Activated naive CD4-positive, alpha-beta T cell treated with anti-CD3 and anti-CD28 coated beads, Interleukin-2, amount 50 U/mL, for 24 hours (primary cell): ENCODE results near the gene GAS2L1.

Experiments
- H3K27ac Mint-ChIP-seq: one replicate; pipeline ENCODE4 v1.8.0; 2021; ENCODE audit warnings: mild to moderate bottlenecking, mixed read lengths
- H3K27me3 Mint-ChIP-seq: one replicate; pipeline ENCODE4 v1.8.0; 2021; ENCODE audit warnings: mixed read lengths
- H3K36me3 Mint-ChIP-seq: one replicate; pipeline ENCODE4 v1.8.0; 2021; ENCODE audit warnings: mixed read lengths
- H3K4me1 Mint-ChIP-seq: one replicate; pipeline ENCODE4 v1.8.0; 2021; ENCODE audit warnings: mixed read lengths
- H3K4me3 Mint-ChIP-seq: one replicate; pipeline ENCODE4 v1.8.0; 2021; ENCODE audit warnings: mild to moderate bottlenecking, mixed read lengths
- H3K9me3 Mint-ChIP-seq: one replicate; pipeline ENCODE4 v1.8.0; 2021; ENCODE audit warnings: mixed read lengths

Gene GAS2L1

DNA sequence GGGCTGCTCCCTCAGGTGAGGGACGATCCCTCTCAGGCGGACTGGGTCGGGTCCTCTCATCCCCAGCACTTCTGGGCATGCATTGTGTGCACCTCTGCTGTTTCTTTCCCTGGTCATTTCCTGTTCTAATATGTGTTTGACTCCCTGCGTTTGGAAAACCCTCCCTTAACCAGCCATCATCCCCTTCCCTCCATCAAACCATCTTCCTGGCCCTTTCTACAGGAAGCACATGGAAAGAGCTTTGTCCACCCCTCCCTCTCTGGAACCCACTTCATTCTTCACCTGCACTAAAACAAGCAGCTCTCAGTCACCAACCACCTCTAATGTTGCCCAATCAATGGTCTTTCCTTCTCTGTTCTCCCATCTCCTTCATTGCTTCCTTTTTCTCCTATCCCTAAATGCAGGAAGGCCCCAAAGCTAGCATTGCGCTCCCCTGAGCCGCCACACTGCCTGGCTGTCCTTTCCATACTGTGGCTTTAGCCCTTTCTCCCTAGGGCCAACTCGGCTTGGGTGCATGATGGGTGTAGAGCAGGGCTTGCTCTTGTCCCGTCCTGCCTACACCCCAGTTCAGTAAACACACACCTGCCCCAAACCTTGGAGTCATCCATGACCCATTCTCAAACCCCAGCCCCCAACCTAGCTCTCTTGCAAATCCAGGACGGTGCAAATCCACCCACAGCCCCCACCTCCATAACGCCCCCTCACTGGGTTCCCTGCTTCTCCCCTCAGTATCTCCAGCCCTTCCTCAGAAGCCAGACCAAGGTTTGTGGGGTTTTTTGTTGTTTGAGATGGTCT, 5.4 kb upstream of the GAS2L1 start:
- Mint-ChIP-seq H3K27ac (peak overlapping the region; percentile 57), H3K36me3 (peaks cover 19% of the 10 kb centered on the region), H3K4me1 (peaks cover 3% of the 10 kb centered on the region), H3K9me3 (no peaks in the 10 kb centered on the region), H3K4me3 (no peak overlapping the region), H3K27me3 (peaks cover 6% of the 10 kb centered on the region)

DNA sequence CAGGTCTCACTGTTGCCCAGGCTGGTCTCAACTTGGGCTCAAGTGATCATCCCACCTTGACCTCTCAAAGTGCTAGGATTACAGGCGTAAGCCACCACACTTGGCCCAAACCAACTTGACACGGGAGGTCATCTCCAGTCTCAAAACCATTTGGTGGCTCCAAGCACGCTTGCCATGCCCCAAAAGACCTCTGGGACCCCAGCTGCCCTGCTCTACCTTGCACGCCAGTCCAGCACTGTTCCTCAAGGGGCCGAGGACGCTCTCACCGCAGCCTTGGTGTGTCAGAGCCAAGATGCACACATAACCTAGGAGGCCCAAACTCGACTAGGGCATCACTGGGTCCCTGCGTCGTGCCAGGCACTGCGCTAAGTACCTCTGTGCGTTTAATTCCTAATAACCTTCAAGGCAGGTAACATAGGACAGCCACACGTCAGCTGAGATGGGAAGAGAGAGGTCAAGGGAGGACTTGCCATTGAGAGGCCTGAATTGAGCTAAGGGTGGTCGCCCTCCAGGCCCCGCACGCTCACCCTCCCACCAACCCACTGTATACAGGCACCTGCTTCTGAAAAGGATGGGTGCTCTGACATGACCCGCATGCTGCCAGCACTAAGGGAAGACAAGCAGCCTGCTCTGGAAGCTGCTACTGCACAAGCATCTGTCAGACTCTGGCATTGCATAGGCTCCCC, 4.6 kb upstream of the GAS2L1 start:
- Mint-ChIP-seq H3K36me3 (peaks cover 19% of the 10 kb centered on the region), H3K4me1 (peaks cover 7% of the 10 kb centered on the region), H3K27ac (peak overlapping the region; percentile 57), H3K4me3 (no peak overlapping the region), H3K9me3 (no peaks in the 10 kb centered on the region), H3K27me3 (peaks cover 6% of the 10 kb centered on the region)

DNA sequence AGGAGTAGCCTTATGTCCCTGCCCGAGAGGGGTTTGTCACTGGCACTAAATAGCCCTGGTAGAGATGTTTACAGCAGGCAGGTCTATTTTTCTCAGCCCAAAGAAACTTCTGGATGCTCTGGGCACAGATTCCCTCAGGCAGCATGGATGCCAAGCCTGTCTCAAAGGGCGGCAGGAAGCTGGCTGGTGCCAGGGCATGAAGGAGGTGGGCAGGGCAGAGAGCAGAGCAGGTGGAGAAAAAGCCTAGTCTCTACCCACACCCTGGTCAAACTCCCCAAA, 4.1 kb upstream of the GAS2L1 start:
- peaks cover 7% of the 10 kb centered on the region for H3K27me3 Mint-ChIP-seq
- H3K4me3 Mint-ChIP-seq, result no peak overlapping the region
- H3K4me1 Mint-ChIP-seq, result peaks cover 7% of the 10 kb centered on the region
- H3K27ac Mint-ChIP-seq, result no peak overlapping the region
- peaks cover 19% of the 10 kb centered on the region for H3K36me3 Mint-ChIP-seq
- no peaks in the 10 kb centered on the region for H3K9me3 Mint-ChIP-seq

DNA sequence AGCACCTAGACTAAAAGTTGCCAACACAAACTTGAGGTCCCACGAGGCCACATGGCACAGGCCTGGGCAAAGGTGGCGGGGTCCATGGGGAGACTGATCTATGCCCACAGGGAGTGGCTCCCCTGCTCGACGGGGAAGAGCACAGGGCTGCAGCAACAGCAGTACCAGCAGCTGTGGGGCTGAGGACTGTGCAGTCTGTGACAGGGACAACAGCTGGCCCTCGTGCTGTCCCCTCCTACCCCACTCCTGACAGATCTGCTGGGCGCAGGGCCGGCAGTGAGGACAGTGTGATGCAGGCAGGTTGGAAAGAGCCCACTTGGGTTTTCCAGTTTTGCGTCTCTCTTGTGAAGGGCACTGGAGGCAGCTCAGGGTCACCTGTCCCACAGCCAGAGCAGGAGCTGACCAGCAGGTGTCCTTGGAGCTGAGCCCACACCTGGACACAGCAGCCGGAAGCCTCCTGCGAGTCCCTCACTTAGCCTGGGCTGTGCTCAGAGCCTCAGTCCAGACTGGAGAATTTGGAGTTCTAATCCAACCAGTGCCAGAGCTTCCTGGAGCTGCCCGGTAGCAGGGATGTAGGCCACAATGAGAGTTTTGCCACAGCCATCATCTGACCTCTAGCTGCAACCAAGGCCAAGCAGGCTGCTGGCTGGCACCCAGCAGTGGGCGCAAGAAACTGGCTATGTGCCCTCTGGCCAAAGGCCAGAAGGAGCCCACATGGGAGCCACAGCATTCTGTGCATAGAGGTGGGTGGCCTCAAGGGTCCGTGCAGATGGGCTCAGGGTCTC, 3.6 kb upstream of the GAS2L1 start:
- no peak overlapping the region for H3K4me3 Mint-ChIP-seq
- peaks cover 8% of the 10 kb centered on the region for H3K27me3 Mint-ChIP-seq
- no peak overlapping the region for H3K27ac Mint-ChIP-seq
- peaks cover 7% of the 10 kb centered on the region for H3K4me1 Mint-ChIP-seq
- H3K9me3 Mint-ChIP-seq, result no peaks in the 10 kb centered on the region
- peaks cover 15% of the 10 kb centered on the region for H3K36me3 Mint-ChIP-seq

DNA sequence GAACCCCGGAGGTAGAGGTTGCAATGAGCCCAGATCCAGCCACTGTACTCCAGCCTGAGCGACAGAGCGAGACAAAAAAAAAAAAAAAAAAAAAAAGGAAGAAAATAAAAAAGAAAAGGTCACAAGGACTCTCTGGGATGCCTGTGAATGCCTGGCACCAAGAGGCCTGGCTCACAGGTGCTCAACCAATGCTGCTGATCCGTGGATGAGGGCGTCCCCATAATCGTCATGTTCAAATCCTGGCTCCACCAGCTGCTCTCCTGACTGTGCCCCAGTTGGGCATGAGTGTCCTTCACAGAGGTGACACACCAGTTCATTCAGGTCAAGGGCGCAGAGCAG, 645 bp upstream of the GAS2L1 start:
- Mint-ChIP-seq H3K27me3 (peaks cover 8% of the 10 kb centered on the region), H3K4me3 (peak overlapping the region; percentile 70), H3K9me3 (no peaks in the 10 kb centered on the region), H3K36me3 (peaks cover 4% of the 10 kb centered on the region), H3K27ac (no peak overlapping the region), H3K4me1 (peaks cover 7% of the 10 kb centered on the region)

DNA sequence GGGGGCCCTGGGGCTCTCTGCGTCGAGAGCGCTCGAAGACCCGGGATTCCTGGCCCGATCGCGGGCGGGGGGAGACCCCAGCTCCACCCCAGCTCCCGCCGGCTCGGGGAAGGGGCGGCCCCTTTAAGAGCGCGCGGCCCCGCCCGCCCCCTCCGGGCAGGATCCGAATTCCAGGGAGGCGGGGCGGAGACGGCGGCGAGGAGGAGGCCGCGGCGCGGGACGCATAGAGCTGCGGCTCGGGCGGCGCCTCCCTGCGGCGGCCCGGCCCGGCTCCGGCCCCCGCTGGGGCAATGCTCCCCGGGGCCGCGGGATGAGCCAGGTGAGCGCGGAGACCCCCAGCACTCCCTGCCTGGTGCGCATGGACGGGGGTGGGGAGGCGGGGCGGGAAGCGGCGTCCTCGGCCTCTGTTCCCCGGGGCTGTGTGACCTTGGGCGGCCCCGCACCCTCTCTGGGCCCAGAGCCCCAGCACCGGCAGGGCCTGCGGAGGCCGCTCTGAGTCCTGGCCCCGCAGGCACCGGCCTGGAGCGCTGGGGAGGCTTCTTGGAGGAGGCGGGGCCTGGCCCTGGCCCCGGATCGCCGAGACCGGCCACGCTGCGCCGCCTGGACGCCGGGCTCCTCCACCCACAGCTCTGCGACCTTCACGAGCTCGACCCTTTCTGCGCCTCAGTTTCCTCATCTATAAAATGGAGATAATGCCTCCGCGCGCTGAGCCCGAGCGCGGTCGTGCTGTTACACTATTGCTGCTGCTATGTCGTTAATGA, 565 bp downstream of the GAS2L1 start:
- H3K27me3 Mint-ChIP-seq, result peaks cover 9% of the 10 kb centered on the region
- H3K36me3 Mint-ChIP-seq, result no peaks in the 10 kb centered on the region
- H3K9me3 Mint-ChIP-seq, result no peaks in the 10 kb centered on the region
- H3K27ac Mint-ChIP-seq, result no peak overlapping the region
- peak overlapping the region; percentile 89 for H3K4me3 Mint-ChIP-seq
- peaks cover 7% of the 10 kb centered on the region for H3K4me1 Mint-ChIP-seq

DNA sequence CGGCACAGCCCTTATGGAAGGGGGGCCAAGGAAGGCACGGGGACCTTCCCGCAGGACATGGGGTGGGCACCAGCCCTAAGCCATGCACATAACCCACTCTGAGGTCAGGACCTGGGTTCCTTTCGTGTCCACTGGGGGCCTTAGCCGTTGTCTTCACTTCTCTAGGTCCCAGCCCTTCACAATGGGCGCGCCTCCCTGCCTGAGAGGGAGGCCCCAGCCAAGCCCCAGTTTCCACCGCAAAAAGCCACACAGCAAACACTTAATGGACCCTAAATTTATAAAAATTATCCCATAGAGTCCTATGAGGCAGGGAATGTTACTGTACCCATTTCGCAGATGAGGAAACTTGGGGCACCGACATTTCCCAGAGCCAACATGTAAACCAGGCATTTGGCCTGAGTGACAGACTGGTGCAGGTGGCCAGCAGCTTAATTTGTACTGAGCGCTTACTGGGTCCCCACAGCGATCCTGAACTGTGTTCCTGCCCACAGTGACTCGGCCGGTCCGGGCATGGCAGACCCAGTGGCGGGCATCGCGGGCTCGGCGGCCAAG, 1.2 kb downstream of the GAS2L1 start:
- no peaks in the 10 kb centered on the region for H3K36me3 Mint-ChIP-seq
- H3K27ac Mint-ChIP-seq, result no peak overlapping the region
- H3K4me1 Mint-ChIP-seq, result peaks cover 9% of the 10 kb centered on the region
- H3K27me3 Mint-ChIP-seq, result peaks cover 14% of the 10 kb centered on the region
- peak overlapping the region; percentile 89 for H3K4me3 Mint-ChIP-seq
- H3K9me3 Mint-ChIP-seq, result no peaks in the 10 kb centered on the region

DNA sequence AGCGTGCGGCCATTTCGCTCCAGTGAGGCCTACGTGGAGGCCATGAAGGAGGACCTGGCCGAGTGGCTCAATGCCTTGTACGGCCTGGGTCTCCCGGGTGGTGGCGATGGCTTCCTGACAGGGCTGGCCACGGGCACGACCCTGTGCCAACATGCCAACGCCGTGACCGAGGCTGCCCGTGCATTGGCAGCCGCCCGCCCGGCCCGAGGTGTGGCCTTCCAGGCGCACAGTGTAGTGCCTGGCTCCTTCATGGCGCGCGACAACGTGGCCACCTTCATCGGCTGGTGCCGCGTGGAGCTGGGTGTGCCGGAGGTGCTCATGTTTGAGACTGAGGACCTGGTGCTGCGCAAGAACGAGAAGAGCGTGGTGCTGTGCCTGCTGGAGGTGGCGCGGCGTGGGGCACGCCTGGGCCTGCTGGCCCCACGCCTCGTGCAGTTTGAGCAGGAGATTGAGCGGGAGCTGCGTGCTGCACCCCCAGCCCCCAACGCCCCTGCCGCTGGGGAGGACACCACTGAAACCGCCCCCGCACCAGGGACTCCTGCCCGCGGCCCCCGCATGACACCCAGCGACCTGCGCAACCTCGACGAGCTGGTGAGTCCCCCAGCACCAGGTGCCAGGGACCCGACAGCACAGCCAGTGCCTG, 1.8 kb downstream of the GAS2L1 start:
- Mint-ChIP-seq H3K4me3 (no peak overlapping the region), H3K27ac (no peak overlapping the region), H3K27me3 (peaks cover 19% of the 10 kb centered on the region), H3K9me3 (no peaks in the 10 kb centered on the region), H3K36me3 (no peaks in the 10 kb centered on the region), H3K4me1 (peaks cover 15% of the 10 kb centered on the region)

DNA sequence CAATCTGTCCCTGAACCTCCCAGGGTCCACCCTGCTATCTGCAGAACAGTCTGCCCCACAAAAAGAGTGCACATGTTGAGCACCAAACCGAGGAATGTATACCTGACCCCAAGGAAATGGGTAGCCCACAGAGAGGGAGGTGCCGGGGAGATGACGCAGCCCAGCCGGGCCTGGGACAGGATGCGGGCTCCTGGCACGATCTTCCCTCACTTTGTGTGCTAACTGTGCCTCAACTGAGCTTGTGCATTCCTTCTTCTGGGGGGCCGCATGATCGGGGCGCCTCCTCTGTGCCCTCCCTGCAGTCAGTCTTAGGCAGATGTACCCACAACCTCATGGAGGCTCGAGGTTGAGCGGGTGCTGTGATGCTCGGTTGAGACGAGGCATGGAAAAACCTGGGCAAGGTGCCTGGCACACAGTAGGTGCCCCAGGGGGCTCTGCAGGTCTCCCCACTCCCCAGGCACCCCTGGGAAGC, 2.4 kb downstream of the GAS2L1 start:
- H3K36me3 Mint-ChIP-seq, result no peaks in the 10 kb centered on the region
- no peak overlapping the region for H3K4me3 Mint-ChIP-seq
- peaks cover 23% of the 10 kb centered on the region for H3K27me3 Mint-ChIP-seq
- peaks cover 17% of the 10 kb centered on the region for H3K4me1 Mint-ChIP-seq
- H3K27ac Mint-ChIP-seq, result no peak overlapping the region
- H3K9me3 Mint-ChIP-seq, result no peaks in the 10 kb centered on the region

DNA sequence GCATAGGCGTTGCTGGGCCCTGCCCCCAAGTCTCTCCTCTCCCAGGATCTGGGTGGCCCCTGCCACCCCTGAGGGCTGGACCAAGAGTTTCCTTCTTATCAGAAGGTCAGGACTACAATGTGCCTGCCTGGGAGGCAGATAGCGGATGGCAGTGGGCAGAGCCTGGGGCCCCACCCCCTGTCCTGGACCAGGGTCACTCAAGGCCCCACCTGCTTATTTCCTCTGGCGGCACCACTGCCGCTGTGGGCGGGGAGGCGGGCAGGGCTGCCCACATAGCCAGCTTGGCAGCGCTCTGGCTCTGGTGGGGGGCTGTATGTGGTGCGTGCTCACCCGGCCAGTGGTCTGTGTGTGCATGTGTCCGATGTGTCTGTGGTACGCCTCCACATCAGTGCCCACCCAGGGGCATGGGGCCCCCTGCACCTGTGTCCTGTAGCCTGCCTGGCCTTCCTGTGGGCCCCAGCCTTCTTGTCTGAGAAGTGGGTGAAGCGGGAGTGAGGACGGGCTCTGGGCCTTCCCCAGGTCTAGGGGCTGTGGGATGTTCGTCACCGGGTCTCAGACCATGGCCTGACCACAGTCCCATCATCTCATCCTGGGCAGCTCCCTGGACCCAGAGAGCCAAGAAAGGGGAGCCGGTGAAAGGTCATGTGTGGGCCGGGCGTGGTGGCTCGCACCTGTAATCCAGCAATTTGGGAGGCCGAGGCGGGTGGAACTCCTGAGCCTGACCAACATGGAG, 3.0 kb downstream of the GAS2L1 start:
- Mint-ChIP-seq H3K36me3 (no peaks in the 10 kb centered on the region), H3K4me1 (peaks cover 24% of the 10 kb centered on the region), H3K27ac (no peak overlapping the region), H3K4me3 (no peak overlapping the region), H3K27me3 (peaks cover 28% of the 10 kb centered on the region), H3K9me3 (no peaks in the 10 kb centered on the region)

DNA sequence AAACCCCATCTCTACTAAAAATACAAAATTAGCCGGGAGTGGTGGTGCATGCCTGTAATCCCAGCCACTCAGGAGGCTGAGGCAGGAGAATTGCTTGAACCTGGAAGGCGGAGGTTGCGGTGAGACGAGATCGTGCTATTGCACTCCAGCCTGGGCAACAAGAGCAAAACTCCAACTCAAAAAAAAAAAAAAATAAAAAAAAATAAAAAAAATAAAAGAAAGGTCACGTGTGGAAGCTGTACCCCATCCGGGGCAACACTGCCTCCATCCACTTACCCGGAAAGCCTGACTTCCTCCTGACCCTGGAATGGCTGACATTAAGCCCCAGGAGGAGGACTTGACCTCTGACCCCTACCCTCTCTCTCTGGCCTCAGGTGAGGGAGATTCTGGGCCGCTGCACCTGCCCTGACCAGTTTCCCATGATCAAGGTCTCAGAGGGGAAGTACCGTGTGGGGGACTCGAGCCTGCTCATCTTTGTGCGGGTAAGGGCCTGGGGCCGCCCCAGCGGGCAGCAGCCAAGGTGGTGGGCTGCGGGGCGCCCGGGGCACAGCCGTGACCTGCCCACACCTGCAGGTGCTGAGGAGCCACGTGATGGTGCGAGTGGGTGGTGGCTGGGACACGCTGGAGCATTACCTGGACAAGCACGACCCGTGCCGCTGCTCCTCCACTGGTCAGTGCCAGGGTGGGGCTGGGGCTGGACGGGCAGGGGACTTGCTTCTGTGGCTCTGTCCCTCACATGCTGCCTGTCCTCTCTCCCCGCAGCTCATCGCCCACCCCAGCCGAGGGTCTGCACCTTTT, 3.8 kb downstream of the GAS2L1 start:
- Mint-ChIP-seq H3K4me1 (peaks cover 27% of the 10 kb centered on the region), H3K27me3 (peaks cover 29% of the 10 kb centered on the region), H3K27ac (no peak overlapping the region), H3K9me3 (no peaks in the 10 kb centered on the region), H3K4me3 (no peak overlapping the region), H3K36me3 (no peaks in the 10 kb centered on the region)

DNA sequence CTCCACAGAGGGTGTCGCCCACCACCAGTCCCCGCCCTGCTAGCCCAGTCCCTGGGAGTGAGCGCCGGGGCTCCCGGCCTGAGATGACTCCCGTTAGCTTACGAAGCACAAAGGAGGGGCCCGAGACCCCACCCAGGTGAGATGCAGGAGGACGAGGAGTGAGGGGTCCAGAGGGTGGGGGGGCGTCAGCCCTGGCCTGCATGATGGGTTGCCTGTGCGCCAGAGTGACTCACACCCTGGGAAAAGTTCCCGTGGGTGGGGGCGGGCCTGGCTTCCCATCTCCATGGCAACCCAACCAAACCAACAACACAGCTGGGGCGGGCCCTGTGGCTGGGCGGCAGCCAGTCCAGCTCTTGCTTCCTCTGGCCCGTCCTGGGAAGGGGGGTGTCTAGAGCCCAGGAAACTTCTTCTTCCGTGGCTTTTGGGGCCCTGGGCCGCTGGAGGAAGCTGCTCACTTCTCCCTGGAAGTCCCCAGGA, 4.5 kb downstream of the GAS2L1 start:
- Mint-ChIP-seq H3K27ac (no peak overlapping the region), H3K36me3 (no peaks in the 10 kb centered on the region), H3K4me1 (peaks cover 25% of the 10 kb centered on the region), H3K4me3 (no peak overlapping the region), H3K9me3 (no peaks in the 10 kb centered on the region), H3K27me3 (peaks cover 27% of the 10 kb centered on the region)

DNA sequence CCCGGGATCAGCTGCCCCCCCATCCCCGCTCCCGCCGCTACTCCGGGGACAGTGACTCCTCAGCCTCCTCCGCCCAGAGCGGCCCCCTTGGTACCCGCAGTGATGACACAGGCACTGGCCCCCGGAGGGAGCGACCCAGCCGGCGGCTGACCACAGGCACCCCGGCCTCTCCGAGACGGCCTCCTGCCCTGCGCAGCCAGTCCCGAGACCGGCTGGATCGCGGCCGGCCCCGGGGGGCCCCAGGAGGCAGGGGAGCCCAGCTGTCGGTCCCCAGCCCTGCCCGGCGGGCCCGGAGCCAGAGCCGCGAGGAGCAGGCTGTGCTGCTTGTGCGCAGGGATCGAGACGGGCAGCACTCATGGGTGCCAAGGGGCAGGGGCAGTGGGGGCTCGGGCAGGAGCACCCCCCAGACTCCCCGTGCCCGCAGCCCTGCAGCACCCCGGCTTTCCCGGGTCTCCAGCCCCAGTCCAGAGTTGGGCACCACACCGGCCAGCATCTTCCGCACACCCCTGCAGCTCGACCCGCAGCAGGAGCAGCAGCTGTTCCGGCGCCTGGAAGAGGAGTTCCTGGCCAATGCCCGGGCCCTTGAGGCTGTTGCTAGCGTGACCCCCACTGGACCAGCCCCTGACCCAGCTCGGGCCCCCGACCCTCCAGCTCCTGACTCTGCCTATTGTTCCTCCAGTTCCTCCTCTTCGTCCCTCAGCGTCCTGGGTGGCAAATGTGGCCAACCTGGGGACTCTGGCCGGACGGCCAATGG, 5.2 kb downstream of the GAS2L1 start:
- peaks cover 28% of the 10 kb centered on the region for H3K27me3 Mint-ChIP-seq
- H3K36me3 Mint-ChIP-seq, result no peaks in the 10 kb centered on the region
- H3K9me3 Mint-ChIP-seq, result no peaks in the 10 kb centered on the region
- peaks cover 23% of the 10 kb centered on the region for H3K4me1 Mint-ChIP-seq
- no peak overlapping the region for H3K27ac Mint-ChIP-seq
- H3K4me3 Mint-ChIP-seq, result no peak overlapping the region
